Trophoblast cell (in vitro differentiated cells and primary cell): ENCODE data around the gene ACVR2B.
"Not testable (repeated sequence)": the region's sequence is repeated elsewhere in the genome, so short reads cannot be mapped to it uniquely, and the experiment has no call there.

Experiments
- DNase-seq, 2 donors: peaks; one replicate each; pipeline ENCODE4 v3.0.0-alpha.2; 2016
- H2AFZ ChIP-seq: 2 replicates; pipeline ENCODE4 v1.6.1; 2013; ENCODE audit warnings: low read length, moderate library complexity, mild to moderate bottlenecking; ENCODE audit not compliant: insufficient read depth, poor library complexity
- H2AK5ac ChIP-seq: 2 replicates; pipeline ENCODE4 v1.6.1; 2013; ENCODE audit warnings: mild to moderate bottlenecking, low read length
- H2BK120ac ChIP-seq: 2 replicates; pipeline ENCODE4 v1.6.1; 2013; ENCODE audit warnings: low read length, mild to moderate bottlenecking, moderate library complexity; ENCODE audit not compliant: insufficient read depth, poor library complexity
- H2BK12ac ChIP-seq: 2 replicates; pipeline ENCODE4 v1.6.1; 2013; ENCODE audit warnings: mild to moderate bottlenecking, low read length, moderate library complexity
- H2BK5ac ChIP-seq: 2 replicates; pipeline ENCODE4 v1.6.1; 2013; ENCODE audit warnings: low read length, low read depth, moderate library complexity, mild to moderate bottlenecking; ENCODE audit not compliant: poor library complexity
- H3K14ac ChIP-seq: 2 replicates; pipeline ENCODE4 v1.6.1; 2013; ENCODE audit warnings: mild to moderate bottlenecking, low read length
- H3K18ac ChIP-seq: 2 replicates; pipeline ENCODE4 v1.6.1; 2013; ENCODE audit warnings: mild to moderate bottlenecking, low read length
- H3K23ac ChIP-seq: 2 replicates; pipeline ENCODE4 v1.6.1; 2013; ENCODE audit warnings: low read length
- H3K27ac ChIP-seq: 2 replicates; pipeline ENCODE4 v1.5.1; 2013; ENCODE audit warnings: low read depth, mild to moderate bottlenecking, inconsistent platforms, low read length, moderate library complexity
- H3K27me3 ChIP-seq: 2 replicates; pipeline ENCODE4 v1.6.1; 2013; ENCODE audit warnings: inconsistent platforms, mild to moderate bottlenecking, low read length, moderate library complexity; ENCODE audit not compliant: insufficient read depth
- H3K36me3 ChIP-seq, 2 experiments: 1 replicate in 1 of 2; 2 replicates in 1 of 2; pipeline ENCODE4 v1.6.1; 2013; ENCODE audit warnings: low read length in 2 of 2, mild to moderate bottlenecking in 2 of 2, moderate library complexity in 1 of 2; ENCODE audit not compliant: insufficient read depth in 2 of 2, control insufficient read depth in 1 of 2
- H3K4ac ChIP-seq: 2 replicates; pipeline ENCODE4 v1.6.1; 2013; ENCODE audit warnings: low read depth, mild to moderate bottlenecking, low read length, moderate library complexity
- H3K4me1 ChIP-seq, 2 experiments: 1 replicate in 1 of 2; 2 replicates in 1 of 2; pipeline ENCODE4 v1.6.1; 2013; ENCODE audit warnings: low read length in 2 of 2, mild to moderate bottlenecking in 2 of 2, moderate library complexity in 1 of 2; ENCODE audit not compliant: insufficient read depth in 2 of 2, control insufficient read depth in 1 of 2
- H3K4me2 ChIP-seq: 2 replicates; pipeline ENCODE4 v1.6.1; 2013; ENCODE audit warnings: inconsistent platforms, mild to moderate bottlenecking, low read length, moderate library complexity
- H3K4me3 ChIP-seq: 2 replicates; pipeline ENCODE4 v1.5.1; 2013; ENCODE audit warnings: mild to moderate bottlenecking, low read depth, low read length, inconsistent platforms
- H3K79me1 ChIP-seq: one replicate; pipeline ENCODE4 v1.6.1; 2013; ENCODE audit warnings: low read length
- H3K79me2 ChIP-seq: 2 replicates; pipeline ENCODE4 v1.6.1; 2013; ENCODE audit warnings: low read length, mild to moderate bottlenecking; ENCODE audit not compliant: control insufficient read depth, insufficient read depth, poor library complexity
- H3K9ac ChIP-seq: 2 replicates; pipeline ENCODE4 v1.6.1; 2013; ENCODE audit warnings: mild to moderate bottlenecking, low read length
- H3K9me3 ChIP-seq: 2 replicates; pipeline ENCODE4 v1.6.1; 2013; ENCODE audit warnings: low read depth, mild to moderate bottlenecking, control low read depth, inconsistent platforms, low read length; ENCODE audit not compliant: insufficient read depth
- H4K12ac ChIP-seq: 2 replicates; pipeline ENCODE4 v1.6.1; 2013; ENCODE audit warnings: low read depth, mild to moderate bottlenecking, low read length, moderate library complexity
- H4K8ac ChIP-seq: 2 replicates; pipeline ENCODE4 v1.6.1; 2013; ENCODE audit warnings: low read depth, mild to moderate bottlenecking, low read length, moderate library complexity
- H4K91ac ChIP-seq: one replicate; pipeline ENCODE4 v1.6.1; 2013; ENCODE audit warnings: low read depth, mild to moderate bottlenecking, low read length, moderate library complexity
- WGBS: extraction: QIAGEN DNeasy Blood & Tissue Kit; methylation state at CpG from one replicate; pipeline ENCODE4 v1.1.7; 2013; ENCODE audit warnings: missing lambda C conversion rate; ENCODE audit not compliant: insufficient read length, insufficient coverage; ENCODE audit errors: extremely low coverage; 5-methylcytosine and 5-hydroxymethylcytosine counted together

Gene ACVR2B

DNA sequence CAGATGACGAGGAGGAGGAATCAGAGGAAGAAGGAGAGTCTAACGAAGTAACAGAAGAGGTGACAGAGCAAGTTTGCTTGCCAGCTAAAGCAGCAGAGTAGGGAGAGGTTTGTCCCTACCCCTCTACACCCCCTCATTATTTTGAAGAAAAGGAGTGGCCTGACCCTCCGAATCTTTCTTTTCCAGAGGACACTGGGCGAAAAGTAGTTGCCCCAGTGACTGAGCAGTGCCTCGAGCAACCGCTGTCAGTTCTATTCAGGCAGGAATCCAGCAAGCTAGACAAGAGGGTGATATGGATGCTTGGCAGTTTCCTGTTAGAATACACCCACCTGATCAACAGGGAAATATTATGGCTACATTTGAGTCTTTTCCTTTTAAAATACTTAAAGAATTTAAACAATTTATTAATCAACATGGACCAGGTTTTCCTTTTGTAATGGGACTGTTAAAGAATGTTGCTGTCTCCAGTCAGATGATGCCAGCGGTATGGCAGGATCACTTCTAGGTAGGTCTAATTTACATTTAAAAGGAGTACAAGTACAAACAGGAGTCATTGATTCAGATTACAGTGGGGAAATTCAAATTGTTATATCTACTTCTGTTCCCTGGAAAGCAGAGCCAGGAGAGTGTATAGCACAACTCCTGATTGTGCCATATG is 31.9 kb upstream of the ACVR2B start:
- Histone ChIP-seq H3K27me3 (no peaks in the 10 kb centered on the region), H2BK120ac (peak overlapping the region; percentile 52), H3K23ac (no peak overlapping the region), H4K12ac (no peak overlapping the region), H3K9me3 (no peaks in the 10 kb centered on the region), H3K4me3 (no peak overlapping the region), H3K36me3 (no peaks in the 10 kb centered on the region), H3K27ac (peak overlapping the region; percentile 63), H3K14ac (no peak overlapping the region), H2BK12ac (no peak overlapping the region), H3K79me2 (no peaks in the 10 kb centered on the region), H3K4ac (no peak overlapping the region), H3K4me2 (peak overlapping the region; percentile 39), H2BK5ac (peak overlapping the region; percentile 61), H4K8ac (no peak overlapping the region), H2AFZ (no peak overlapping the region), H2AK5ac (no peak overlapping the region), H4K91ac (peak overlapping the region; percentile 72), H3K79me1 (peaks cover 8% of the 10 kb centered on the region), H3K4me1 (peaks cover 6 to 14% of the 10 kb centered on the region in 2 experiments), H3K9ac (no peak overlapping the region), H3K18ac (no peak overlapping the region)
- DNase-seq: no peak
- no CpG with 5 or more reads among the region's 7 CpGs for WGBS

DNA sequence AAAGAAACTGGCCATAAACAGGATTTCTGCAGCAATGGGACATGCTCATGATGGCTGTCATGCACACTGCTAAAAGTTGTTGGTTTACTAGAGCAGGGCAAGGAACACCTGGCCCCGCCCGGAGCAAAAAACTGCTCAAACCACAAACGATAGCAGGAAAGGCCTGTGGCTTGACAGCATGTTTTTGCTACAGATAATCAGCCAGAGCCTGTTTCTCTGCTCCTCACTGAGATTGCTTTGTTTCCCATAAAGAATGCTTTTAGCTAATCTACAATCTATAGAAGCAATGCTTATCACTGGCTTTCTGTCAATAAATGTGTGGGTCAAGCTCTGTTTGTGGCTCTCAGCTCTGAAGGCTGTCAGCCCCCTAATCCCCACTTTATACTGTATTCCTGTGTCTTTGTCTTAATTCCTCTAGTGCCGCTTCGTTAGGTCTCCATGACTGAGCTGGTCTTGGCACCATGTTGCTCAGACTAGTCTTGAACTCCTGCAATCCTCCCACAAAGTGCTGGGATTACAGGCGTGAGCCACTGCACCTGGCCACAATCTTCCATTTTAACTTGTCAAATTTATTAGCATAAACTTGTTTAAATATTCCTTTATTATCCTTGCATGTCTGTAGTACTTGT is 26.8 kb upstream of the ACVR2B start:
- not testable (repeated sequence) for H4K12ac ChIP-seq, H3K79me1 ChIP-seq, H3K4me1 ChIP-seq, H2BK12ac ChIP-seq, H3K79me2 ChIP-seq, H3K14ac ChIP-seq, H3K18ac ChIP-seq, H3K4me3 ChIP-seq, H2BK120ac ChIP-seq, H4K8ac ChIP-seq, H2AFZ ChIP-seq, H3K36me3 ChIP-seq, H3K9me3 ChIP-seq, H3K27me3 ChIP-seq, H4K91ac ChIP-seq, H3K4ac ChIP-seq, H3K9ac ChIP-seq, H2AK5ac ChIP-seq, H3K23ac ChIP-seq
- Histone ChIP-seq H3K27ac (peak overlapping the region; percentile 65), H3K4me2 (peak overlapping the region; percentile 5), H2BK5ac (peak overlapping the region; percentile 26)
- no CpG with 5 or more reads among the region's 6 CpGs for WGBS
- DNase-seq: peak; percentile 51 to 75

DNA sequence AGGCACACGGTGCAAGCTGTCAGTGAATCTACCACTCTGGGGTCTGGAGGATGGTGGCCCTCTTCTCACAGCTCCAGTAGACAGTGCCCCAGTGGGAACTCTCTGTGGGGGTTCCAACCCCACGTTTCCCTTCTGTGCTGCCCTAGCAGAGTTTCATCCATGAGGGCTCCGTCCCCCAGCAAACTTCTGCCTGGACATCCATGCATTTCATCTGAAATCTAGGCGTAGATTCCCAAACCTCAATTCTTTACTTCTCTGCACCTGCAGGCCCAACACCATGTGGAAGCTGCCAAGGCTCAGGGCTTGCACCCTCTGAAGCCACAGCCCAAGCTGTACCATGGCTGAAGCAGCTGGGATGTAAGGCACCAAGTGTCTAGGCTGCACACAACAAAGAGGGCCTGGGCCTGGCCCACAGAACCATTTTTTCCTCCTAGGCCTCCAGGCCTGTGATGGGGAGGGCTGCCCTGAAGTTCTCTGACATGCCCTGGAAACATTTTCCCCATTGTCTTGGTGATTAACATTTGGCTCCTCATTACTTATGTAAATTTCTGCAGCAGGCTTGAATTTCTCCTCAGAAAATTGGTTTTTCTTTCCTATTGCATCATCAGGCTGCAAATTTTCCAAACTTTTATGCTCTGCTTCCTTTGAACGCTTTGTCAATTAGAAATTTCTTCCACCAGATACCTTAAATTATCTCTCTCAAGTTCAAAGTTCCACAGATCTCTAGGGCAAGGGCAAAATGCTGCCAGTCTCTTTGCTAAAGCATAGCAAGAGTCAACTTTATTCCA is 20.6 kb upstream of the ACVR2B start:
- not testable (repeated sequence) for H3K9ac ChIP-seq, H2BK12ac ChIP-seq, H3K4me1 ChIP-seq, DNase-seq, H3K27me3 ChIP-seq, H3K4ac ChIP-seq, H3K27ac ChIP-seq, H3K79me1 ChIP-seq, H2AFZ ChIP-seq, H3K4me2 ChIP-seq, H3K23ac ChIP-seq, H3K14ac ChIP-seq, H2BK120ac ChIP-seq, H4K12ac ChIP-seq, H2AK5ac ChIP-seq, H2BK5ac ChIP-seq, H4K91ac ChIP-seq, H3K9me3 ChIP-seq, H3K36me3 ChIP-seq, H3K4me3 ChIP-seq, H3K18ac ChIP-seq, H3K79me2 ChIP-seq, H4K8ac ChIP-seq
- WGBS: no CpG with 5 or more reads among the region's 5 CpGs

DNA sequence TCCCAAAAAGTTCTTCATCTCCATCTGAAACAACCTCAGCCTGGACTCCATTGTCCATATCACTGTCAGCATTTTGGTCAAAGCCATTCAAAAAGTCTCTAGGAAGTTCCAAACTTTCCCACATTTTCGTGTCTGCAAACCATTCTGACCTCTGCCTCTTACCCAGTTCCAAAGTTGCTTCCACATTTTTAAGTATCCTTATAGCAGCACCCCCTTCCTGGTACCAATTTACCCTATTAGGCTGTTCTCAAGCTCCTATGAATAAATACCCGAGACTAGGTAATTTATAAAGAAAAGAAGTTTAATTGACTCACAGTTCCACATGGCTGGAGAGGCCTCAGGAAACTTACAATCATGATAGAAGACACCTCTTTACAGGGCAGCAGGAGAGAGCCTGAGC is 20.0 kb upstream of the ACVR2B start:
- not testable (repeated sequence) for H3K27me3 ChIP-seq, H3K4me1 ChIP-seq, H3K79me2 ChIP-seq, DNase-seq, H4K8ac ChIP-seq, H3K36me3 ChIP-seq, H3K4me2 ChIP-seq, H3K9ac ChIP-seq, H3K14ac ChIP-seq, H3K79me1 ChIP-seq, H2AK5ac ChIP-seq, H3K27ac ChIP-seq, H4K12ac ChIP-seq, H2AFZ ChIP-seq, H2BK5ac ChIP-seq, H4K91ac ChIP-seq, H3K4ac ChIP-seq, H2BK120ac ChIP-seq, H2BK12ac ChIP-seq, H3K4me3 ChIP-seq, H3K23ac ChIP-seq, H3K18ac ChIP-seq
- H3K9me3 ChIP-seq: peaks cover 11% of the 10 kb centered on the region
- no CpG with 5 or more reads among the region's 2 CpGs for WGBS
